Panc1 (cell line): ENCODE measurements around the gene SIRPA.

Source experiments
- CTCF ChIP-seq: fragments of 450-650 bp; IDR thresholded peaks from 2 replicates; pipeline ENCODE4 v1.5.1; 2017; ENCODE audit warnings: mild to moderate bottlenecking
- POLR2AphosphoS5 ChIP-seq: IDR thresholded peaks from 2 replicates; pipeline ENCODE4 v1.6.1; 2012; ENCODE audit warnings: mild to moderate bottlenecking, low read depth, low read length, moderate library complexity
- SIN3A ChIP-seq: IDR thresholded peaks from 2 replicates; pipeline ENCODE4 v1.6.1; 2012; ENCODE audit warnings: low read depth, mild to moderate bottlenecking, low read length, moderate library complexity, borderline replicate concordance; ENCODE audit not compliant: insufficient read depth
- TCF7L2 ChIP-seq: IDR thresholded peaks from 2 replicates; pipeline ENCODE4 v1.6.1; 2011; ENCODE audit warnings: mild to moderate bottlenecking, low read depth, low read length, inconsistent platforms

GRCh38 chr20:1856424-1856823 is 38.8 kb upstream of the SIRPA start:
- no peak for TF ChIP-seq CTCF
- TF ChIP-seq TCF7L2: no peak
- TF ChIP-seq SIN3A: no peak
- no peak for TF ChIP-seq POLR2AphosphoS5
